HepG2 (cell line): ENCODE data around the gene MYO5B. TPM values are rescaled to one million over a fixed set of nuclear protein-coding genes. Genes with fewer than 3 reads are reported as not detected.

Experiments used
- KDM5A ChIP-seq: fragments of 200-600 bp; sonication (generic); IDR thresholded peaks from 2 replicates; pipeline ENCODE4 v1.7.0; 2018; ENCODE audit warnings: antibody characterized with exemption, mild to moderate bottlenecking, low read length, borderline replicate concordance
- MEIS1 ChIP-seq: sonication (generic); formaldehyde crosslinking; IDR thresholded peaks from 2 replicates; pipeline ENCODE4 v1.9.0; 2021; ENCODE audit warnings: mild to moderate bottlenecking, missing genetic modification reagents, moderate library complexity, borderline replicate concordance
- NFATC3 ChIP-seq: sonication (generic); formaldehyde crosslinking; IDR thresholded peaks from 2 replicates; pipeline ENCODE4 v1.5.1; 2020; ENCODE audit warnings: mild to moderate bottlenecking, missing genetic modification reagents
- ZFP37 ChIP-seq: sonication (generic); formaldehyde crosslinking; IDR thresholded peaks from 2 replicates; pipeline ENCODE4 v1.4.0; 2020; ENCODE audit warnings: missing genetic modification reagents, borderline replicate concordance
- ZNF10 ChIP-seq: sonication (generic); formaldehyde crosslinking; IDR thresholded peaks from 2 replicates; pipeline ENCODE4 v1.4.0; 2020; ENCODE audit warnings: mild to moderate bottlenecking, low read depth, missing genetic modification reagents, borderline replicate concordance
- ZNF329 ChIP-seq: sonication (generic); formaldehyde crosslinking; IDR thresholded peaks from 2 replicates; pipeline ENCODE4 v1.9.0; 2021; ENCODE audit warnings: low read depth, mild to moderate bottlenecking, missing genetic modification reagents
- ZNF431 ChIP-seq: sonication (generic); formaldehyde crosslinking; IDR thresholded peaks from 2 replicates; pipeline ENCODE4 v1.9.0; 2022; ENCODE audit warnings: missing genetic modification reagents, low read depth, mild to moderate bottlenecking, borderline replicate concordance
- ZNF441 ChIP-seq: sonication (generic); formaldehyde crosslinking; IDR thresholded peaks from 2 replicates; pipeline ENCODE4 v1.7.0; 2021; ENCODE audit warnings: missing genetic modification reagents, borderline replicate concordance
- ZNF879 ChIP-seq: sonication (generic); formaldehyde crosslinking; IDR thresholded peaks from 2 replicates; pipeline ENCODE4 v1.8.1; 2023; ENCODE audit warnings: missing genetic modification reagents
- polyA plus RNA-seq, 8 experiments: library from polyadenylated mRNA; depleted of rRNA in 3 of 8; stranded (reverse) in 7 of 8; unstranded in 1 of 8; fragments of >200 nt; fragmentation: Illumina TruSeq in 4 of 8; extraction: Trizol in 4 of 8; gene quantifications; 2 replicates each; pipeline versions ENCODE4 v1.2.1 to v1.2.3, GENCODE V29; 2011 to 2016; ENCODE audit warnings: low read depth in 4 of 8, missing spikeins in 1 of 8, mixed read lengths in 1 of 8; ENCODE audit not compliant: insufficient read depth in 1 of 8
- total RNA-seq, 5 experiments: library from RNA; depleted of rRNA; stranded (reverse); fragments of >200 nt; fragmentation: Illumina TruSeq; extraction: Trizol; gene quantifications; 2 replicates each; pipeline ENCODE4 v1.2.3, GENCODE V29; 2016; ENCODE audit warnings: low read depth in 1 of 5
- TF ChIP-seq, protein P1 (sequence below): sonication (generic); formaldehyde crosslinking; IDR thresholded peaks from 2 replicates; pipeline ENCODE4 v1.4.0; 2020; ENCODE audit warnings: missing genetic modification reagents
- TF ChIP-seq, protein P2 (sequence below): sonication (generic); formaldehyde crosslinking; IDR thresholded peaks from 2 replicates; pipeline ENCODE4 v1.5.0; 2020; ENCODE audit warnings: mild to moderate bottlenecking, missing genetic modification reagents
- TF ChIP-seq, protein P3 (sequence below): sonication (generic); formaldehyde crosslinking; IDR thresholded peaks from 2 replicates; pipeline ENCODE4 v1.4.0; 2020; ENCODE audit warnings: low read depth, missing genetic modification reagents
- TF ChIP-seq, protein P4 (sequence below): IDR thresholded peaks from 2 replicates; pipeline ENCODE4 v1.4.0; 2020; ENCODE audit warnings: mild to moderate bottlenecking, missing genetic modification reagents

Gene MYO5B
- total and polyA plus RNA-seq, 2 of the 13 experiments (the other 11 are each of a cell fraction or from before 2014, with no cell fraction given), result 13.1 to 24.0 TPM

- TF ChIP-seq NFATC3 (CRISPR knock-in tag), result no peak
- TF ChIP-seq ZFP37 (CRISPR knock-in tag), result no peak
- TF ChIP-seq MEIS1 (CRISPR knock-in tag), result no peak
- TF ChIP-seq, protein P1, sequence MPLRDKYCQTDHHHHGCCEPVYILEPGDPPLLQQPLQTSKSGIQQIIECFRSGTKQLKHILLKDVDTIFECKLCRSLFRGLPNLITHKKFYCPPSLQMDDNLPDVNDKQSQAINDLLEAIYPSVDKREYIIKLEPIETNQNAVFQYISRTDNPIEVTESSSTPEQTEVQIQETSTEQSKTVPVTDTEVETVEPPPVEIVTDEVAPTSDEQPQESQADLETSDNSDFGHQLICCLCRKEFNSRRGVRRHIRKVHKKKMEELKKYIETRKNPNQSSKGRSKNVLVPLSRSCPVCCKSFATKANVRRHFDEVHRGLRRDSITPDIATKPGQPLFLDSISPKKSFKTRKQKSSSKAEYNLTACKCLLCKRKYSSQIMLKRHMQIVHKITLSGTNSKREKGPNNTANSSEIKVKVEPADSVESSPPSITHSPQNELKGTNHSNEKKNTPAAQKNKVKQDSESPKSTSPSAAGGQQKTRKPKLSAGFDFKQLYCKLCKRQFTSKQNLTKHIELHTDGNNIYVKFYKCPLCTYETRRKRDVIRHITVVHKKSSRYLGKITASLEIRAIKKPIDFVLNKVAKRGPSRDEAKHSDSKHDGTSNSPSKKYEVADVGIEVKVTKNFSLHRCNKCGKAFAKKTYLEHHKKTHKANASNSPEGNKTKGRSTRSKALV, result no peak
- TF ChIP-seq, protein P2, sequence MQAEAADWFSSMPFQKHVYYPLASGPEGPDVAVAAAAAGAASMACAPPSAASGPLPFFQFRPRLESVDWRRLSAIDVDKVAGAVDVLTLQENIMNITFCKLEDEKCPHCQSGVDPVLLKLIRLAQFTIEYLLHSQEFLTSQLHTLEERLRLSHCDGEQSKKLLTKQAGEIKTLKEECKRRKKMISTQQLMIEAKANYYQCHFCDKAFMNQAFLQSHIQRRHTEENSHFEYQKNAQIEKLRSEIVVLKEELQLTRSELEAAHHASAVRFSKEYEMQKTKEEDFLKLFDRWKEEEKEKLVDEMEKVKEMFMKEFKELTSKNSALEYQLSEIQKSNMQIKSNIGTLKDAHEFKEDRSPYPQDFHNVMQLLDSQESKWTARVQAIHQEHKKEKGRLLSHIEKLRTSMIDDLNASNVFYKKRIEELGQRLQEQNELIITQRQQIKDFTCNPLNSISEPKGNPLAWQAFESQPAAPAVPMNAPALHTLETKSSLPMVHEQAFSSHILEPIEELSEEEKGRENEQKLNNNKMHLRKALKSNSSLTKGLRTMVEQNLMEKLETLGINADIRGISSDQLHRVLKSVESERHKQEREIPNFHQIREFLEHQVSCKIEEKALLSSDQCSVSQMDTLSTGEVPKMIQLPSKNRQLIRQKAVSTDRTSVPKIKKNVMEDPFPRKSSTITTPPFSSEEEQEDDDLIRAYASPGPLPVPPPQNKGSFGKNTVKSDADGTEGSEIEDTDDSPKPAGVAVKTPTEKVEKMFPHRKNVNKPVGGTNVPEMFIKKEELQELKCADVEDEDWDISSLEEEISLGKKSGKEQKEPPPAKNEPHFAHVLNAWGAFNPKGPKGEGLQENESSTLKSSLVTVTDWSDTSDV (CRISPR knock-in tag), result no peak
- TF ChIP-seq, protein P3, sequence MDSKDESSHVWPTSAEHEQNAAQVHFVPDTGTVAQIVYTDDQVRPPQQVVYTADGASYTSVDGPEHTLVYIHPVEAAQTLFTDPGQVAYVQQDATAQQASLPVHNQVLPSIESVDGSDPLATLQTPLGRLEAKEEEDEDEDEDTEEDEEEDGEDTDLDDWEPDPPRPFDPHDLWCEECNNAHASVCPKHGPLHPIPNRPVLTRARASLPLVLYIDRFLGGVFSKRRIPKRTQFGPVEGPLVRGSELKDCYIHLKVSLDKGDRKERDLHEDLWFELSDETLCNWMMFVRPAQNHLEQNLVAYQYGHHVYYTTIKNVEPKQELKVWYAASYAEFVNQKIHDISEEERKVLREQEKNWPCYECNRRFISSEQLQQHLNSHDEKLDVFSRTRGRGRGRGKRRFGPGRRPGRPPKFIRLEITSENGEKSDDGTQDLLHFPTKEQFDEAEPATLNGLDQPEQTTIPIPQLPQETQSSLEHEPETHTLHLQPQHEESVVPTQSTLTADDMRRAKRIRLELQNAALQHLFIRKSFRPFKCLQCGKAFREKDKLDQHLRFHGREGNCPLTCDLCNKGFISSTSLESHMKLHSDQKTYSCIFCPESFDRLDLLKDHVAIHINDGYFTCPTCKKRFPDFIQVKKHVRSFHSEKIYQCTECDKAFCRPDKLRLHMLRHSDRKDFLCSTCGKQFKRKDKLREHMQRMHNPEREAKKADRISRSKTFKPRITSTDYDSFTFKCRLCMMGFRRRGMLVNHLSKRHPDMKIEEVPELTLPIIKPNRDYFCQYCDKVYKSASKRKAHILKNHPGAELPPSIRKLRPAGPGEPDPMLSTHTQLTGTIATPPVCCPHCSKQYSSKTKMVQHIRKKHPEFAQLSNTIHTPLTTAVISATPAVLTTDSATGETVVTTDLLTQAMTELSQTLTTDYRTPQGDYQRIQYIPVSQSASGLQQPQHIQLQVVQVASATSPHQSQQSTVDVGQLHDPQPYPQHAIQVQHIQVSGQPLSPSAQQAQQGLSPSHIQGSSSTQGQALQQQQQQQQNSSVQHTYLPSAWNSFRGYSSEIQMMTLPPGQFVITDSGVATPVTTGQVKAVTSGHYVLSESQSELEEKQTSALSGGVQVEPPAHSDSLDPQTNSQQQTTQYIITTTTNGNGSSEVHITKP, result no peak
- TF ChIP-seq ZNF879, result no peak
- TF ChIP-seq ZNF10, result no peak
- TF ChIP-seq ZNF441 (CRISPR knock-in tag), result peak; percentile 82; the same call in 1 of the 2 replicates
- TF ChIP-seq ZNF431 (CRISPR knock-in tag), result no peak
- no peak for TF ChIP-seq ZNF329 (CRISPR knock-in tag)
- TF ChIP-seq KDM5A, result no peak
- TF ChIP-seq, protein P4, sequence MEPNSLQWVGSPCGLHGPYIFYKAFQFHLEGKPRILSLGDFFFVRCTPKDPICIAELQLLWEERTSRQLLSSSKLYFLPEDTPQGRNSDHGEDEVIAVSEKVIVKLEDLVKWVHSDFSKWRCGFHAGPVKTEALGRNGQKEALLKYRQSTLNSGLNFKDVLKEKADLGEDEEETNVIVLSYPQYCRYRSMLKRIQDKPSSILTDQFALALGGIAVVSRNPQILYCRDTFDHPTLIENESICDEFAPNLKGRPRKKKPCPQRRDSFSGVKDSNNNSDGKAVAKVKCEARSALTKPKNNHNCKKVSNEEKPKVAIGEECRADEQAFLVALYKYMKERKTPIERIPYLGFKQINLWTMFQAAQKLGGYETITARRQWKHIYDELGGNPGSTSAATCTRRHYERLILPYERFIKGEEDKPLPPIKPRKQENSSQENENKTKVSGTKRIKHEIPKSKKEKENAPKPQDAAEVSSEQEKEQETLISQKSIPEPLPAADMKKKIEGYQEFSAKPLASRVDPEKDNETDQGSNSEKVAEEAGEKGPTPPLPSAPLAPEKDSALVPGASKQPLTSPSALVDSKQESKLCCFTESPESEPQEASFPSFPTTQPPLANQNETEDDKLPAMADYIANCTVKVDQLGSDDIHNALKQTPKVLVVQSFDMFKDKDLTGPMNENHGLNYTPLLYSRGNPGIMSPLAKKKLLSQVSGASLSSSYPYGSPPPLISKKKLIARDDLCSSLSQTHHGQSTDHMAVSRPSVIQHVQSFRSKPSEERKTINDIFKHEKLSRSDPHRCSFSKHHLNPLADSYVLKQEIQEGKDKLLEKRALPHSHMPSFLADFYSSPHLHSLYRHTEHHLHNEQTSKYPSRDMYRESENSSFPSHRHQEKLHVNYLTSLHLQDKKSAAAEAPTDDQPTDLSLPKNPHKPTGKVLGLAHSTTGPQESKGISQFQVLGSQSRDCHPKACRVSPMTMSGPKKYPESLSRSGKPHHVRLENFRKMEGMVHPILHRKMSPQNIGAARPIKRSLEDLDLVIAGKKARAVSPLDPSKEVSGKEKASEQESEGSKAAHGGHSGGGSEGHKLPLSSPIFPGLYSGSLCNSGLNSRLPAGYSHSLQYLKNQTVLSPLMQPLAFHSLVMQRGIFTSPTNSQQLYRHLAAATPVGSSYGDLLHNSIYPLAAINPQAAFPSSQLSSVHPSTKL, result no peak
Observed at GRCh38 chr18:49835405-49835804, 359.5 kb downstream of the MYO5B start (continued).
